Fibroblast of mammary gland (primary cell): Measurements from ENCODE around the gene TSPOAP1.

Source experiments
- DNase-seq: peaks from one replicate; pipeline ENCODE4 v3.0.0-alpha.2; 2010; ENCODE audit warnings: low read depth
- H3K4me3 ChIP-seq: 2 replicates; pipeline ENCODE4 v1.5.1; 2011; ENCODE audit warnings: low read depth, mild to moderate bottlenecking, low read length, moderate library complexity; ENCODE audit not compliant: control insufficient read depth
- CTCF ChIP-seq: conservative IDR thresholded peaks from 2 replicates; pipeline ENCODE4 v1.5.1; 2011; ENCODE audit warnings: low read depth, low read length, inconsistent platforms; ENCODE audit not compliant: control insufficient read depth, insufficient read depth

TSPOAP1 gene

GRCh38 chr17:58327363-58328194 is 1.0 kb downstream of the TSPOAP1 start:
- H3K4me3 ChIP-seq = no peak overlapping the region
- no peak for DNase-seq
- no peak for TF ChIP-seq CTCF

GRCh38 chr17:58326609-58327362 is 1.8 kb downstream of the TSPOAP1 start:
- DNase-seq = no peak
- TF ChIP-seq CTCF = no peak
- H3K4me3 ChIP-seq = no peak overlapping the region

GRCh38 chr17:58325976-58326468 is 2.6 kb downstream of the TSPOAP1 start:
- no peak for TF ChIP-seq CTCF
- no peak overlapping the region for H3K4me3 ChIP-seq
- no peak for DNase-seq

- TF ChIP-seq CTCF = no peak
- DNase-seq = no peak
- H3K4me3 ChIP-seq = no peak overlapping the region
These were observed 3.3 kb downstream of the TSPOAP1 start for GRCh38 chr17:58325289-58325726.

GRCh38 chr17:58324409-58325288 is 3.9 kb downstream of the TSPOAP1 start:
- DNase-seq = no peak
- no peak for TF ChIP-seq CTCF
- no peak overlapping the region for H3K4me3 ChIP-seq

GRCh38 chr17:58324056-58324408 is 4.6 kb downstream of the TSPOAP1 start:
- no peak overlapping the region for H3K4me3 ChIP-seq
- no peak for DNase-seq
- no peak for TF ChIP-seq CTCF
